ENCODE measurements around the gene RETREG2. TPM values are rescaled to one million over a fixed set of nuclear protein-coding genes. Genes with fewer than 3 reads are reported as not detected.

Gene RETREG2
- total RNA-seq, 2 experiments from 2014 or later: 104 to 111 TPM

DNA sequence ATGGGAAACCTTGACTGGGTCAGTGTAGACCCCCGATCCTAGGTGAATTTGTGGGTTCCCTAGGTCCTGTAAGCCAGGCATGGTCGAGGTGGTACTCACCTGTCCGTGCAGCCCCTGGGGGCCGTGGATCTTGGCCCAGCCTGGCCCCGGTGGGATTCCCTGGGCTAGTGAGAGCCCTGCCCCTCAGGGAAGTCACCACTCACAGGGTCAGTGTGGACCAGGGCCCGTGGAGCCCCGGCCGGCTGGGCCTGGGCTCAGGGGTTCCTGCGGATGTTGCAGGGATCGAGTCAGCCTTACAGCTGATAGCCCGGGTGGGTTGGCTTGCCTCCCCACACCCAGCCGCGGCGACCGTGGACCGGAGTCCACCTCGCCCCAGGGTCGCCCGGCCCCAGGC lies 50.8 kb downstream of the RETREG2 start:
- peaks cover 65% of the 10 kb centered on the region for H3K36me3 Mint-ChIP-seq (ENCODE audit: low read depth)
- peak; percentile 26 for ATAC-seq
- POLR2A ChIA-PET: interaction anchor here (0.8 to 6.2 kb wide), 14 partner anchors 9 to 66 kb away, joined by 3 to 77 read pairs (median 10); partner anchors contain the start of genes ABCB6, CNPPD1, DNAJB2 and GLB1L
- CTCF ChIA-PET: interaction anchor here (0.9 to 5.5 kb wide), 12 partner anchors 10 to 69 kb away, joined by 3 to 32 read pairs (median 6); partner anchors contain the start of genes GLB1L, STK16 and TUBA4B
- H3K27ac Mint-ChIP-seq: peak overlapping the region; percentile 67
- H3K4me3 Mint-ChIP-seq: peak overlapping the region; percentile 84
- DNase-seq: no peak
- H3K4me1 Mint-ChIP-seq (ENCODE audit: low read depth): peaks cover 59% of the 10 kb centered on the region
- H3K27me3 Mint-ChIP-seq (ENCODE audit: low read depth): no peaks in the 10 kb centered on the region
- H3K9me3 Mint-ChIP-seq (ENCODE audit: insufficient read depth): no peaks in the 10 kb centered on the region

DNA sequence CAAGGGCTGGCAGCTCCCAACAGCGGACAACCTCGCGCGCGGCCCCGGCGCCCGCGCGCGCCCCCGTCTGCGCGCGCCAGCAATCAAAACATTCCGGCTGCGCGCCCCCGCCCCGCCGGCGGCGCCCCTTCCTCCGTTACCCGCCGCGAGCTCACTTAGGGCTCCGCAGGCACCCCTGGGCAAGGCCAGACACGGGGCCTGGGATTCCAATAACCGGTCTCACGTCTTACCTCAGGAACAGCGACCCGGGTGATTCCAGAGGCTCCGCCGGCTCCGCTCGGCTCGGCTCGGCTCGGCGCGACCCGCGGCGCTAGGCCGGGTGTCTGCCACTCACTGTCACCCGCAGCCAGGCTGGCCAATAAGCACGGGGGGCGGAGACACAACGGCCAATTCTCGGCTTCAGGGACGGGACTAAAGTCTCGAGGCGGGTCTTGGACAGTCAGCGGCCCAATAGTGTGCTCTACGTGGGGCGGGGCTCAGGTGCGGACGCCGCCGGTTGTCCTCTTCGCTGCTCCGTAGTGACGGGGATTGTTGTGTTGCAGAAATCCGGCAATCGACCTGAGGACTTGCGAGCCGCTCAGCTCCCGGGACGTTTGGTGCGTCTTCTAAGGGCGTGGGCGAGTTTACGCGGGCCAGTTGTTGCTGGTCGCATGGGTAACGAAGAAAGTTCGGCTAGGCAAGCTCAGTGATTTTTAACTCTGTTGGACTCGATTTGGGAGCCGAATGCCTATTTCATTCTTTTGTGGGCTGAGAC lies 51.4 kb downstream of the RETREG2 start, which contains the start of the genes ANKZF1 and ATG9A:
Gene ANKZF1 (plus strand): TSS at position 502 of the 754 bp plus-strand sequence. CDS start 452 bp downstream, outside the sequence.
Gene ATG9A (minus strand): TSS at position 332 of the 754 bp plus-strand sequence. CDS start 1,612 bp downstream, outside the sequence.
- Mint-ChIP-seq H3K4me3 (peak within 1 kb of the TSS; percentile 100), H3K36me3 (ENCODE audit: low read depth) (peaks cover 65% of the 10 kb centered on the region), H3K4me1 (ENCODE audit: low read depth) (peaks cover 61% of the 10 kb centered on the region), H3K27me3 (ENCODE audit: low read depth) (no peaks in the 10 kb centered on the region), H3K27ac (peak within 1 kb of the TSS; percentile 100), H3K9me3 (ENCODE audit: insufficient read depth) (no peaks in the 10 kb centered on the region)
- CTCF ChIA-PET: interaction anchor here (0.6 to 5.5 kb wide), 16 partner anchors 10 to 450 kb away, joined by 3 to 32 read pairs (median 6); partner anchors contain the start of genes GLB1L, NHEJ1, STK16 and TUBA4B
- peak; percentile 100 for DNase-seq
- peak; percentile 98 for ATAC-seq
- POLR2A ChIA-PET: interaction anchor here (0.8 to 6.2 kb wide), 16 partner anchors 8 to 66 kb away, joined by 3 to 77 read pairs (median 8); partner anchors contain the start of genes ABCB6, CNPPD1, DNAJB2 and GLB1L

DNA sequence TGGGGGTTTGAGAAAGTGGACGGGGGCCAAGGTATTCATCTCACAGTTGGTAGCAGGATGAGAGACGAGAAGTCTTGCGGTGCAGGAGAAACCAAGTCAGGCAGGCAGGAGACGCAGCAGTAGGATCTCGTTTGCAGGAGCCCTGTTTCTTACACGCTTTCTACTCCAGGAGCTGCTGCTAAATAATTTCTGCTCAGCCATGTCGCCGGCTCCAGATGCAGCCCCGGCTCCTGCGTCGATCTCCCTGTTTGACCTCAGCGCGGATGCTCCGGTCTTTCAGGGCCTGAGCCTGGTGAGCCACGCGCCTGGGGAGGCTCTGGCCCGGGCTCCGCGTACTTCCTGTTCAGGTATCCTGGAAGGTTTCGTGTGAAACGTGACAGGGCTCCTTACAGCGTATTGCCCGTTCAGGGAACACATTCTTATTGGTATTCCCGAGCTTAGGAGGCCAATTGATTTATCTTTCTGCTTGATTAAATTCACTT lies 52.0 kb downstream of the RETREG2 start:
- Mint-ChIP-seq H3K4me1 (ENCODE audit: low read depth) (peaks cover 58% of the 10 kb centered on the region), H3K9me3 (ENCODE audit: insufficient read depth) (no peaks in the 10 kb centered on the region), H3K27me3 (ENCODE audit: low read depth) (no peaks in the 10 kb centered on the region), H3K27ac (peak overlapping the region; percentile 100), H3K4me3 (peak overlapping the region; percentile 100), H3K36me3 (ENCODE audit: low read depth) (peaks cover 63% of the 10 kb centered on the region)
- ATAC-seq (peak; percentile 21), DNase-seq (peak; percentile 64)
- CTCF ChIA-PET: interaction anchor here (0.6 to 5.5 kb wide), 13 partner anchors 9 to 449 kb away, joined by 3 to 32 read pairs (median 6); partner anchors contain the start of genes GLB1L, NHEJ1, STK16 and TUBA4B
- POLR2A ChIA-PET: interaction anchor here (1.1 to 6.2 kb wide), 12 partner anchors 9 to 65 kb away, joined by 5 to 77 read pairs (median 12); partner anchors contain the start of genes ABCB6, CNPPD1, DNAJB2 and GLB1L

GRCh38 chr2:219234331-219234730 lies 56.3 kb downstream of the RETREG2 start:
- Mint-ChIP-seq H3K27ac (peak overlapping the region; percentile 26), H3K4me3 (no peak overlapping the region), H3K4me1 (ENCODE audit: low read depth) (peaks cover 33% of the 10 kb centered on the region), H3K36me3 (ENCODE audit: low read depth) (peaks cover 70% of the 10 kb centered on the region), H3K27me3 (ENCODE audit: low read depth) (no peaks in the 10 kb centered on the region), H3K9me3 (ENCODE audit: insufficient read depth) (no peaks in the 10 kb centered on the region)
- DNase-seq (no peak), ATAC-seq (no peak)
- POLR2A ChIA-PET: interaction anchor here (1.0 kb wide), 1 partner anchor 10 kb away, joined by 4 read pairs; no protein-coding TSS in a partner anchor
- CTCF ChIA-PET: no interaction called here

Other genes with a start within 250 kb of the RETREG2 start
- gene CDK5R2, start 218.6 kb upstream of the RETREG2 start, total RNA-seq: not detected
- not detected for gene FEV, start 193.1 kb upstream of the RETREG2 start, total RNA-seq
- gene CRYBA2, start 184.9 kb upstream of the RETREG2 start, total RNA-seq: not detected
- gene CFAP65, start 136.8 kb upstream of the RETREG2 start, total RNA-seq: not detected
- gene IHH, start 117.4 kb upstream of the RETREG2 start, total RNA-seq: not detected
- gene NHEJ1, start 17.5 kb upstream of the RETREG2 start, total RNA-seq: 10 to 100 TPM; 19.1 to 23.1 TPM
- 1 to 10 TPM; 2.0 to 2.2 TPM for gene SLC23A3, start 8.2 kb upstream of the RETREG2 start, total RNA-seq
- gene CNPPD1, start 1.4 kb upstream of the RETREG2 start, total RNA-seq: 10 to 100 TPM; 75.1 to 81.4 TPM
- gene ZFAND2B, start 28.5 kb downstream of the RETREG2 start, total RNA-seq: 10 to 100 TPM; 57.0 to 59.5 TPM
- 10 to 100 TPM; 11.6 to 11.9 TPM for gene ABCB6, start 40.7 kb downstream of the RETREG2 start, total RNA-seq
- gene ATG9A, start 51.4 kb downstream of the RETREG2 start, total RNA-seq: 10 to 100 TPM; 51.7 to 53.8 TPM
- 100 to 1,000 TPM; 106 to 114 TPM for gene ANKZF1, start 51.5 kb downstream of the RETREG2 start, total RNA-seq
- 1 to 10 TPM; 3.4 to 4.0 TPM for gene GLB1L, start 67.2 kb downstream of the RETREG2 start, total RNA-seq
- 10 to 100 TPM; 31.2 to 31.5 TPM for gene STK16, start 67.2 kb downstream of the RETREG2 start, total RNA-seq
- not detected for gene TUBA4B, start 75.0 kb downstream of the RETREG2 start, total RNA-seq
- gene TUBA4A, start 75.6 kb downstream of the RETREG2 start, total RNA-seq: 100 to 1,000 TPM; 286 to 292 TPM
- 10 to 100 TPM; 43.5 to 51.1 TPM for gene DNAJB2, start 101.1 kb downstream of the RETREG2 start, total RNA-seq
- under 1 TPM in 1 of 2 experiments, not detected in 1; 0.16 TPM for gene PTPRN, start 131.1 kb downstream of the RETREG2 start, total RNA-seq
- gene RESP18, start 154.5 kb downstream of the RETREG2 start, total RNA-seq: not detected
- gene DNPEP, start 209.6 kb downstream of the RETREG2 start, total RNA-seq: 10 to 100 TPM; 58.1 to 59.7 TPM
- not detected for gene DES, start 240.1 kb downstream of the RETREG2 start, total RNA-seq